SK-N-SH (cell line): ENCODE data around the gene SPTLC1. TPM values are rescaled to one million over a fixed set of nuclear protein-coding genes. Genes with fewer than 3 reads are reported as not detected.
"Not testable (repeated sequence)": the region's sequence is repeated elsewhere in the genome, so short reads cannot be mapped to it uniquely, and the experiment has no call there.

Experiments used
- CTCF ChIA-PET: fragments of 300-600, 350-600 bp; formaldehyde crosslinking; extraction: SDS; loops from one replicate; lab custom pipeline; 2021; lab: Yijun Ruan, JAX
- POLR2A ChIA-PET: fragments of 350-600 bp; sonication (Branson Sonifier 250); formaldehyde crosslinking; extraction: SDS; loops from one replicate; lab custom pipeline; 2020; ENCODE audit warnings: antibody characterized with exemption, inconsistent platforms; lab: Yijun Ruan, JAX
- DNase-seq: peaks from one replicate; pipeline ENCODE4 v3.0.0; 2012
- H2AFZ ChIP-seq: fragments of 200-600 bp; sonication (generic); 2 replicates; pipeline ENCODE4 v1.8.1; 2016; ENCODE audit warnings: antibody characterized with exemption, mild to moderate bottlenecking, low read depth
- H3F3A ChIP-seq: fragments of 200-600 bp; sonication (generic); replicated peaks from 2 replicates; pipeline ENCODE3; 2016; ENCODE audit warnings: antibody characterized with exemption, mild to moderate bottlenecking; ENCODE audit not compliant: insufficient read depth
- H3K27ac ChIP-seq, 2 experiments: fragments of 200-500 bp in 1 of 2; fragments of 200-600 bp in 1 of 2; sonication (Bioruptor generic) in 1 of 2; sonication (generic), shearing (Covaris generic) in 1 of 2; 2 replicates each; pipeline versions ENCODE4 v1.5.1 to v1.6.1; 2014 to 2016; ENCODE audit warnings: low read depth in 2 of 2, inconsistent platforms in 1 of 2, low read length in 1 of 2, mild to moderate bottlenecking in 1 of 2, mixed read lengths in 1 of 2
- H3K27me3 ChIP-seq: fragments of 200-600 bp; sonication (generic), shearing (Covaris generic); 2 replicates; pipeline ENCODE4 v1.6.1; 2016; ENCODE audit warnings: mixed run types; ENCODE audit not compliant: insufficient read depth
- H3K36me3 ChIP-seq, 2 experiments: fragments of 200-500 bp in 1 of 2; fragments of 200-600 bp in 1 of 2; sonication (Bioruptor generic) in 1 of 2; sonication (generic) in 1 of 2; replicated peaks in 1 of 2; 2 replicates each; pipeline versions ENCODE3 to v1.5.1; 2014 to 2016; ENCODE audit warnings: low read length in 1 of 2, mild to moderate bottlenecking in 1 of 2; ENCODE audit not compliant: insufficient read depth in 2 of 2, control insufficient read depth in 1 of 2
- H3K4me1 ChIP-seq, 2 experiments: fragments of 200-500 bp in 1 of 2; fragments of 200-600 bp in 1 of 2; sonication (Bioruptor generic) in 1 of 2; sonication (generic), shearing (Covaris generic) in 1 of 2; 2 replicates each; pipeline versions ENCODE4 v1.5.1 to v1.6.1; 2014 to 2016; ENCODE audit warnings: low read depth in 1 of 2, low read length in 1 of 2, mixed run types in 1 of 2; ENCODE audit not compliant: insufficient read depth in 2 of 2, control insufficient read depth in 1 of 2
- H3K4me2 ChIP-seq: fragments of 200-600 bp; sonication (generic), shearing (Covaris generic); 2 replicates; pipeline ENCODE4 v1.6.1; 2017; ENCODE audit warnings: mixed run types
- H3K4me3 ChIP-seq, 2 experiments: fragments of 200-500 bp in 1 of 2; fragments of 200-600 bp in 1 of 2; sonication (Bioruptor generic) in 1 of 2; sonication (generic), shearing (Covaris generic) in 1 of 2; 2 replicates each; pipeline versions ENCODE4 v1.5.1 to v1.8.1; 2014 to 2016; ENCODE audit warnings: low read depth in 2 of 2, inconsistent platforms in 1 of 2, low read length in 1 of 2, mild to moderate bottlenecking in 1 of 2, mixed read lengths in 1 of 2, moderate library complexity in 1 of 2
- H3K79me2 ChIP-seq: fragments of 200-600 bp; sonication (generic); 2 replicates; pipeline ENCODE4 v1.8.1; 2017; ENCODE audit warnings: mild to moderate bottlenecking; ENCODE audit not compliant: insufficient read depth
- H3K9ac ChIP-seq: fragments of 200-600 bp; sonication (generic); 2 replicates; pipeline ENCODE4 v1.6.1; 2017; ENCODE audit warnings: mixed run types
- H3K9me2 ChIP-seq: fragments of 200-600 bp; sonication (generic); 2 replicates; pipeline ENCODE4 v1.6.1; 2017; ENCODE audit warnings: mixed run types
- H3K9me3 ChIP-seq: fragments of 200-600 bp; sonication (generic); 2 replicates; pipeline ENCODE4 v1.6.1; 2017; ENCODE audit warnings: mixed run types, mild to moderate bottlenecking, moderate library complexity
- H4K20me1 ChIP-seq: fragments of 200-600 bp; sonication (generic); 2 replicates; pipeline ENCODE4 v1.6.1; 2017; ENCODE audit warnings: mild to moderate bottlenecking, mixed run types; ENCODE audit not compliant: insufficient read depth
- CHD2 ChIP-seq: fragments of 150-350 bp; IDR thresholded peaks from 2 replicates; pipeline ENCODE4 v1.6.1; 2018; ENCODE audit warnings: low read length; ENCODE audit not compliant: partially characterized antibody
- EP300 ChIP-seq, 2 experiments: IDR thresholded peaks; 2 replicates each; pipeline versions ENCODE4 v1.4.0 to v1.6.1; 2012; ENCODE audit warnings: borderline replicate concordance in 1 of 2, low read depth in 1 of 2, low read length in 1 of 2
- EZH2phosphoT487 ChIP-seq: fragments of 200-600 bp; sonication (generic); IDR thresholded peaks from 2 replicates; pipeline ENCODE4 v1.6.1; 2017; ENCODE audit warnings: low read depth, mixed run types, mild to moderate bottlenecking, antibody characterized with exemption, moderate library complexity, borderline replicate concordance
- FOSL2 ChIP-seq: IDR thresholded peaks from 2 replicates; pipeline ENCODE4 v1.4.0; 2012; ENCODE audit warnings: low read depth, mild to moderate bottlenecking, moderate library complexity, borderline replicate concordance
- FOXJ3 ChIP-seq: sonication (generic); formaldehyde crosslinking; IDR thresholded peaks from 2 replicates; pipeline ENCODE4 v1.5.1; 2020; ENCODE audit warnings: mild to moderate bottlenecking, missing genetic modification reagents
- GATA2 ChIP-seq: sonication (generic); formaldehyde crosslinking; IDR thresholded peaks from 2 replicates; pipeline ENCODE4 v1.5.0; 2020; ENCODE audit warnings: mild to moderate bottlenecking, missing genetic modification reagents
- MXI1 ChIP-seq: IDR thresholded peaks from 2 replicates; pipeline ENCODE4 v1.6.1; 2012; ENCODE audit warnings: mild to moderate bottlenecking, low read depth, low read length, improper control_type of control experiment
- NFIC ChIP-seq: IDR thresholded peaks from 2 replicates; pipeline ENCODE4 v1.4.0; 2012; ENCODE audit warnings: borderline replicate concordance
- NRF1 ChIP-seq: IDR thresholded peaks from 2 replicates; pipeline ENCODE4 v1.6.1; 2012; ENCODE audit warnings: low read depth, mild to moderate bottlenecking, low read length
- POLR2AphosphoS5 ChIP-seq: IDR thresholded peaks from 2 replicates; pipeline ENCODE4 v1.6.1; 2012; ENCODE audit warnings: low read depth, low read length
- RXRA ChIP-seq: IDR thresholded peaks from 2 replicates; pipeline ENCODE4 v1.4.0; 2012; ENCODE audit warnings: low read depth, mild to moderate bottlenecking, borderline replicate concordance
- SIN3A ChIP-seq: IDR thresholded peaks from 2 replicates; pipeline ENCODE4 v1.6.1; 2012; ENCODE audit warnings: low read depth, mild to moderate bottlenecking, low read length, moderate library complexity, borderline replicate concordance
- SMC3 ChIP-seq: IDR thresholded peaks from 2 replicates; pipeline ENCODE4 v1.6.1; 2012; ENCODE audit warnings: low read depth, low read length, improper control_type of control experiment
- TCF12 ChIP-seq: IDR thresholded peaks from 2 replicates; pipeline ENCODE4 v1.4.0; 2012
- WGBS: methylation state at CpG from one replicate; pipeline ENCODE4 v1.1.6; 2017; ENCODE audit warnings: low lambda C conversion rate; 5-methylcytosine and 5-hydroxymethylcytosine counted together
- polyA plus RNA-seq, 3 experiments: library from polyadenylated mRNA; depleted of rRNA; stranded (reverse); fragments of >200 nt; gene quantifications; 2 replicates each; pipeline ENCODE4 v1.2.3, GENCODE V29; 2012
- TF ChIP-seq, protein P1 (sequence below): IDR thresholded peaks from 2 replicates; pipeline ENCODE4; 2012
- TF ChIP-seq, protein P2 (sequence below): fragments of 150-350 bp; IDR thresholded peaks from 2 replicates; pipeline ENCODE4 v1.6.1; 2017; ENCODE audit warnings: antibody characterized with exemption, low read length, low read depth, borderline replicate concordance

The SPTLC1 gene
- polyA plus RNA-seq, 1 of the 3 experiments (the other 2 are of a cell fraction) = 53.9 TPM

DNA sequence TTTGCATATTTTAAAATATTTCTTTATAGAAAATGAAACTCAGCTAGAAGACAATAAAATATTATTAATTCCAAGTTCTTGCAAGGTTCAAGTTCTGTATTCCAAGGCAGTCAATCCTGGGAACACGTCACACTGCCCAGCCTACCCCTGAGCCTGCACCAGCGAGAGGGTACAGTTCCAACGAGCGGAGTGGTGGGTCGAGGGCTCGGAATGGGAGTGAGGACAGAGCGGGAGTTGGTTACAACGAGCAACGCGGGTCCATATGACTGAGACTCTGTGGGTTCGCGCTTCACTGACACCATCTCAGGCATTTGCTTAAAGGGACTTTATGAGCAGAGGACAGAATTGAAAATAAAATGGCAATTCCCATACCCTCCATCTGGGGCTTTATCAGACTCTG lies 40.0 kb upstream of the SPTLC1 start:
- Histone ChIP-seq H2AFZ (no peak overlapping the region), H3F3A (peaks cover 12% of the 10 kb centered on the region), H3K27me3 (no peaks in the 10 kb centered on the region), H4K20me1 (no peaks in the 10 kb centered on the region), H3K79me2 (no peaks in the 10 kb centered on the region), H3K27ac (no peak overlapping the region), H3K4me3 (no peak overlapping the region), H3K9ac (no peak overlapping the region), H3K9me2 (no peaks in the 10 kb centered on the region), H3K4me2 (no peak overlapping the region), H3K9me3 (no peaks in the 10 kb centered on the region), H3K4me1 (peaks cover 23 to 24% of the 10 kb centered on the region in 2 experiments), H3K36me3 (no peaks in the 10 kb centered on the region)
- no peak for TF ChIP-seq NRF1
- no peak for TF ChIP-seq EZH2phosphoT487
- no peak for TF ChIP-seq CHD2
- TF ChIP-seq FOXJ3 (CRISPR knock-in tag) = no peak
- CTCF ChIA-PET = interaction anchor here (4.2 kb wide), 1 partner anchor 16 kb away, joined by 30 read pairs; no protein-coding TSS in a partner anchor
- WGBS = 85% methylated on average over 12 of the region's 12 CpGs
- POLR2A ChIA-PET = no interaction called here
- DNase-seq = no peak

DNA sequence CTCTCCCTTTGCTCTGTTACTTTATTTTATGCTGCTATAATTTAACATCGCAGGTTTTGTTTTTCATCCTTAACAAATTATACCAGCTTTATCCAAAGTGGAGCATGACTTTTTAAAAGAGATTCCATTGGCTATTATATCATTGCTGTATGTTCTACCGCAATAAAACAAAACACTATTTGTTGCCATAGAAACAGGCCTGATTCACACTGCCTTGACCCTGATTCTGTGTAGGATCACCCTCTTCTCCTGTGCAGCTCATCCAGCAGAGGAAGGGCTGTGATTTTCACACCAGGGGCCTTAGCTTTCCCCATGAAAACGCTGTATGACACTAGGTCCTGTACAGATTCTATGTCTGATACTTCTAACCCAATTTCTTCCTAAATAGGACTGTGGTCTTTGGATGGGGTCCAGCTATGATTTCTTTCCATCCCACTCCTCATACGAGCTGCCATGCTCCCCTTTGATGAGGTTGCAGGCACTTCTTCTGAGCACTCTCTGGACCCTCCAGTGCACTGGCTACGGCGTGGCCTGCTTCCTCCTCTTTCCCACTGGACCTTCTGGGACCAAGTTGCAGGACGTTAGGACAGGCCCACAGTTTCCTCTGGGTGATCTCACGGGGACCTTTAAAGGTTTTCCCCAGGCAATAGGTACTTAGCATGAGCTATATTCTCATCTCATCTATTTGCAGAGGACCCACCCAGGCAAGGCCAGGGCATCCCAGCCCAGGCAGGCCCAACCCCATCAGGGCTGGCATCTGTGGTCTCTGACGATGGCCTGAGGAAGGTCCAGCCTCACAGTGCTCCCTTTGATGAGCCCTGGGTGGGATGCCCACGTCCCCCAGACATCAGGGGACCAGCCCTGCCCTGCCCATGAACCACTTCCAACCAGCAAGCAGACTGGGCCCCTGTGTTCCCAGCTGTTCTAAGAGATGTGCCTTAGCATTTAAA lies 38.5 kb upstream of the SPTLC1 start:
- H3K9me3 ChIP-seq, H2AFZ ChIP-seq, DNase-seq, H4K20me1 ChIP-seq, H3K4me3 ChIP-seq, H3K9me2 ChIP-seq, H3K27me3 ChIP-seq, POLR2A ChIA-PET, H3K36me3 ChIP-seq, H3K79me2 ChIP-seq, H3K4me2 ChIP-seq: not testable (repeated sequence)
- WGBS = 70% methylated on average over 9 of the region's 10 CpGs
- Histone ChIP-seq H3K9ac (0 out of 2 replicates have a peak overlapping the region, but pooled peaks have one; percentile 25), H3F3A (peaks cover 12% of the 10 kb centered on the region), H3K4me1 (peaks cover 23 to 24% of the 10 kb centered on the region in 2 experiments), H3K27ac (peak overlapping the region in 1 of 2 experiments; percentile 78; a peak in 3 of 4 replicates)
- CTCF ChIA-PET = interaction anchor here (4.2 kb wide), 1 partner anchor 14 kb away, joined by 30 read pairs; no protein-coding TSS in a partner anchor
- TF ChIP-seq TCF12 = peak; percentile 33; the same call in 1 of the 2 replicates
- TF ChIP-seq, all 33 proteins: peak for 1; not testable (repeated sequence) for 32

- Histone ChIP-seq H3K27ac (peak overlapping the region; percentile 78 to 87), H3K36me3 (no peaks in the 10 kb centered on the region), H3K4me2 (peak overlapping the region; percentile 31), H3K27me3 (no peaks in the 10 kb centered on the region), H3F3A (peaks cover 12% of the 10 kb centered on the region), H3K9me3 (no peaks in the 10 kb centered on the region), H3K4me3 (no peak overlapping the region), H3K9ac (peak overlapping the region; percentile 26), H3K4me1 (peaks cover 30 to 31% of the 10 kb centered on the region in 2 experiments), H3K9me2 (no peaks in the 10 kb centered on the region), H2AFZ (peak overlapping the region; percentile 54; the same call in 1 of the 2 replicates), H4K20me1 (no peaks in the 10 kb centered on the region), H3K79me2 (no peaks in the 10 kb centered on the region)
- 43% methylated on average over 12 of the region's 15 CpGs for WGBS
- DNase-seq = peak; percentile 74
- POLR2A ChIA-PET = no interaction called here
- CTCF ChIA-PET = interaction anchor here (0.7 to 4.2 kb wide), 3 partner anchors 12 to 35 kb away, joined by 3 to 30 read pairs (median 4); no protein-coding TSS in a partner anchor
- TF ChIP-seq NFIC = peak; percentile 81
- peak; percentile 50; the same call in 1 of the 2 replicates for TF ChIP-seq MXI1
- TF ChIP-seq GATA2 (CRISPR knock-in tag) = peak; percentile 93
- TF ChIP-seq EP300 (IDR thresholded peaks at IDR 0.05; ENCODE audit: borderline replicate concordance in 1 of 2, low read depth in 1 of 2, low read length in 1 of 2) = peak; percentile 57 to 87; a peak in 3 of 4 replicates
- TF ChIP-seq SMC3 = no peak
- TF ChIP-seq RXRA = peak; percentile 53; the same call in 1 of the 2 replicates
- TF ChIP-seq, protein P1, sequence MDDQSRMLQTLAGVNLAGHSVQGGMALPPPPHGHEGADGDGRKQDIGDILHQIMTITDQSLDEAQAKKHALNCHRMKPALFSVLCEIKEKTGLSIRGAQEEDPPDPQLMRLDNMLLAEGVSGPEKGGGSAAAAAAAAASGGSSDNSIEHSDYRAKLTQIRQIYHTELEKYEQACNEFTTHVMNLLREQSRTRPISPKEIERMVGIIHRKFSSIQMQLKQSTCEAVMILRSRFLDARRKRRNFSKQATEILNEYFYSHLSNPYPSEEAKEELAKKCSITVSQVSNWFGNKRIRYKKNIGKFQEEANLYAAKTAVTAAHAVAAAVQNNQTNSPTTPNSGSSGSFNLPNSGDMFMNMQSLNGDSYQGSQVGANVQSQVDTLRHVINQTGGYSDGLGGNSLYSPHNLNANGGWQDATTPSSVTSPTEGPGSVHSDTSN = peak; percentile 97
- peak; percentile 52 for TF ChIP-seq CHD2
- TF ChIP-seq SIN3A = no peak
- TF ChIP-seq, protein P2, sequence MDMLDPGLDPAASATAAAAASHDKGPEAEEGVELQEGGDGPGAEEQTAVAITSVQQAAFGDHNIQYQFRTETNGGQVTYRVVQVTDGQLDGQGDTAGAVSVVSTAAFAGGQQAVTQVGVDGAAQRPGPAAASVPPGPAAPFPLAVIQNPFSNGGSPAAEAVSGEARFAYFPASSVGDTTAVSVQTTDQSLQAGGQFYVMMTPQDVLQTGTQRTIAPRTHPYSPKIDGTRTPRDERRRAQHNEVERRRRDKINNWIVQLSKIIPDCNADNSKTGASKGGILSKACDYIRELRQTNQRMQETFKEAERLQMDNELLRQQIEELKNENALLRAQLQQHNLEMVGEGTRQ = no peak
- TF ChIP-seq POLR2AphosphoS5 = peak; percentile 38; the same call in 1 of the 2 replicates
- TF ChIP-seq FOSL2 = peak; percentile 16; the same call in 1 of the 2 replicates
- TF ChIP-seq FOXJ3 (CRISPR knock-in tag) = peak; percentile 20; the same call in 1 of the 2 replicates
These were observed 36.6 kb upstream of the SPTLC1 start for GRCh38 chr9:92151691-92152393.
